ENCODE results near the gene BLM. TPM values are rescaled to one million over a fixed set of nuclear protein-coding genes. Genes with fewer than 3 reads are reported as not detected.

The BLM gene
- total and polyA plus RNA-seq, 10 of the 15 experiments (the other 5 are each of a cell fraction or from before 2014, with no cell fraction given): 23.0 to 68.4 (median 43.9) TPM

- TF ChIP-seq, protein P1, sequence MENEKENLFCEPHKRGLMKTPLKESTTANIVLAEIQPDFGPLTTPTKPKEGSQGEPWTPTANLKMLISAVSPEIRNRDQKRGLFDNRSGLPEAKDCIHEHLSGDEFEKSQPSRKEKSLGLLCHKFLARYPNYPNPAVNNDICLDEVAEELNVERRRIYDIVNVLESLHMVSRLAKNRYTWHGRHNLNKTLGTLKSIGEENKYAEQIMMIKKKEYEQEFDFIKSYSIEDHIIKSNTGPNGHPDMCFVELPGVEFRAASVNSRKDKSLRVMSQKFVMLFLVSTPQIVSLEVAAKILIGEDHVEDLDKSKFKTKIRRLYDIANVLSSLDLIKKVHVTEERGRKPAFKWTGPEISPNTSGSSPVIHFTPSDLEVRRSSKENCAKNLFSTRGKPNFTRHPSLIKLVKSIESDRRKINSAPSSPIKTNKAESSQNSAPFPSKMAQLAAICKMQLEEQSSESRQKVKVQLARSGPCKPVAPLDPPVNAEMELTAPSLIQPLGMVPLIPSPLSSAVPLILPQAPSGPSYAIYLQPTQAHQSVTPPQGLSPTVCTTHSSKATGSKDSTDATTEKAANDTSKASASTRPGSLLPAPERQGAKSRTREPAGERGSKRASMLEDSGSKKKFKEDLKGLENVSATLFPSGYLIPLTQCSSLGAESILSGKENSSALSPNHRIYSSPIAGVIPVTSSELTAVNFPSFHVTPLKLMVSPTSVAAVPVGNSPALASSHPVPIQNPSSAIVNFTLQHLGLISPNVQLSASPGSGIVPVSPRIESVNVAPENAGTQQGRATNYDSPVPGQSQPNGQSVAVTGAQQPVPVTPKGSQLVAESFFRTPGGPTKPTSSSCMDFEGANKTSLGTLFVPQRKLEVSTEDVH (IDR thresholded peaks at IDR 0.05; ENCODE audit: low read depth, partially characterized antibody): no peak
- TF ChIP-seq IRF3 (IDR thresholded peaks at IDR 0.05): no peak
- no peak for TF ChIP-seq FOS (IDR thresholded peaks at IDR 0.05; ENCODE audit: borderline replicate concordance, extremely low read depth, insufficient read length)
- TF ChIP-seq, protein P2, sequence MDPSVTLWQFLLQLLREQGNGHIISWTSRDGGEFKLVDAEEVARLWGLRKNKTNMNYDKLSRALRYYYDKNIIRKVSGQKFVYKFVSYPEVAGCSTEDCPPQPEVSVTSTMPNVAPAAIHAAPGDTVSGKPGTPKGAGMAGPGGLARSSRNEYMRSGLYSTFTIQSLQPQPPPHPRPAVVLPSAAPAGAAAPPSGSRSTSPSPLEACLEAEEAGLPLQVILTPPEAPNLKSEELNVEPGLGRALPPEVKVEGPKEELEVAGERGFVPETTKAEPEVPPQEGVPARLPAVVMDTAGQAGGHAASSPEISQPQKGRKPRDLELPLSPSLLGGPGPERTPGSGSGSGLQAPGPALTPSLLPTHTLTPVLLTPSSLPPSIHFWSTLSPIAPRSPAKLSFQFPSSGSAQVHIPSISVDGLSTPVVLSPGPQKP (IDR thresholded peaks at IDR 0.05; ENCODE audit: low read depth, low read length): no peak
- no peak for TF ChIP-seq SUPT20H (IDR thresholded peaks at IDR 0.05; ENCODE audit: borderline replicate concordance, control insufficient read depth, low read depth, low read length)
- TF ChIP-seq TCF3 (IDR thresholded peaks at IDR 0.05; ENCODE audit: borderline replicate concordance, insufficient read depth, low read depth, low read length): no peak
- TF ChIP-seq, protein P3, sequence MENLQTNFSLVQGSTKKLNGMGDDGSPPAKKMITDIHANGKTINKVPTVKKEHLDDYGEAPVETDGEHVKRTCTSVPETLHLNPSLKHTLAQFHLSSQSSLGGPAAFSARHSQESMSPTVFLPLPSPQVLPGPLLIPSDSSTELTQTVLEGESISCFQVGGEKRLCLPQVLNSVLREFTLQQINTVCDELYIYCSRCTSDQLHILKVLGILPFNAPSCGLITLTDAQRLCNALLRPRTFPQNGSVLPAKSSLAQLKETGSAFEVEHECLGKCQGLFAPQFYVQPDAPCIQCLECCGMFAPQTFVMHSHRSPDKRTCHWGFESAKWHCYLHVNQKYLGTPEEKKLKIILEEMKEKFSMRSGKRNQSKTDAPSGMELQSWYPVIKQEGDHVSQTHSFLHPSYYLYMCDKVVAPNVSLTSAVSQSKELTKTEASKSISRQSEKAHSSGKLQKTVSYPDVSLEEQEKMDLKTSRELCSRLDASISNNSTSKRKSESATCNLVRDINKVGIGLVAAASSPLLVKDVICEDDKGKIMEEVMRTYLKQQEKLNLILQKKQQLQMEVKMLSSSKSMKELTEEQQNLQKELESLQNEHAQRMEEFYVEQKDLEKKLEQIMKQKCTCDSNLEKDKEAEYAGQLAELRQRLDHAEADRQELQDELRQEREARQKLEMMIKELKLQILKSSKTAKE (IDR thresholded peaks at IDR 0.05; ENCODE audit: low read depth, poor library complexity, severe bottlenecking): no peak
- no peak for TF ChIP-seq STAT3 (IDR thresholded peaks at IDR 0.05; ENCODE audit: low read depth, low read length)
Measured at GRCh38 chr15:90674476-90674875, 42.7 kb upstream of the BLM start (continued).

Measured in GM12878 (cell line).